22Rv1 (cell line): ENCODE measurements around the gene RPA3.

ENCODE experiments used
- CTCF ChIP-seq: fragments of 450-650 bp; IDR thresholded peaks from 2 replicates; pipeline ENCODE4 v1.5.1; 2017; ENCODE audit warnings: mild to moderate bottlenecking
- ZFX ChIP-seq: fragments of 450-650 bp; IDR thresholded peaks from 2 replicates; pipeline ENCODE4 v1.6.1; 2017; ENCODE audit warnings: antibody characterized with exemption, borderline replicate concordance

GRCh38 chr7:7751243-7752092, 33.1 kb upstream of the RPA3 start:
- no peak for TF ChIP-seq CTCF
- no peak for TF ChIP-seq ZFX
